Measurements from ENCODE around the gene RABGGTA.

RABGGTA gene

GRCh38 chr14:24271134-24271833, at the start of gene RABGGTA:
Gene RABGGTA, minus strand, starts transcription at chr14:24271597. Its CDS starts 482 bp downstream, at chr14:24271115.
- DNase-seq, result peak; percentile 91

GRCh38 chr14:24317141-24317928, 45.9 kb upstream of the RABGGTA start:
- DNase-seq, result no peak

- DNase-seq, result no peak
Observed at GRCh38 chr14:24316597-24316950, 45.2 kb upstream of the RABGGTA start.

- no peak for DNase-seq
Observed at GRCh38 chr14:24315807-24316596, 44.6 kb upstream of the RABGGTA start.

- no peak for DNase-seq
Observed at GRCh38 chr14:24315243-24315806, 43.9 kb upstream of the RABGGTA start.

- no peak for DNase-seq
Observed at GRCh38 chr14:24314377-24315193, 43.2 kb upstream of the RABGGTA start.

- no peak for DNase-seq
Observed at GRCh38 chr14:24313913-24314312, 42.5 kb upstream of the RABGGTA start.

GRCh38 chr14:24312736-24313507, 41.5 kb upstream of the RABGGTA start:
- DNase-seq, result no peak

- no peak for DNase-seq
Observed at GRCh38 chr14:24311837-24312615, 40.6 kb upstream of the RABGGTA start.

- DNase-seq, result peak; percentile 84
Observed at GRCh38 chr14:24310646-24311604, 39.5 kb upstream of the RABGGTA start, which contains the start of gene LTB4R. Gene LTB4R, plus strand, starts transcription at chr14:24311502. Its CDS starts 4,150 bp downstream, at chr14:24315652.

- peak; percentile 27 for DNase-seq
Observed at GRCh38 chr14:24310265-24310645, 38.9 kb upstream of the RABGGTA start.

- DNase-seq, result no peak
Observed at GRCh38 chr14:24309538-24310264, 38.3 kb upstream of the RABGGTA start, which contains the start of gene LTB4R2. Gene LTB4R2, plus strand, starts transcription at chr14:24310140. Its CDS starts 525 bp downstream, at chr14:24310665.

- DNase-seq, result no peak
Observed at GRCh38 chr14:24308342-24309124, 37.1 kb upstream of the RABGGTA start.

- peak; percentile 27 for DNase-seq
Observed at GRCh38 chr14:24307575-24308341, 36.4 kb upstream of the RABGGTA start, which contains the start of gene CIDEB. Gene CIDEB, minus strand, starts transcription at chr14:24307977. Its CDS starts 119 bp downstream, at chr14:24307858.

- no peak for DNase-seq
Observed at GRCh38 chr14:24307156-24307574, 35.8 kb upstream of the RABGGTA start.

- no peak for DNase-seq
Observed at GRCh38 chr14:24304019-24304387, 32.6 kb upstream of the RABGGTA start.
